ENCODE results near the gene UQCRC1. TPM values are rescaled to one million over a fixed set of nuclear protein-coding genes. Genes with fewer than 3 reads are reported as not detected.

UQCRC1 gene
- total and polyA plus RNA-seq, 4 experiments from 2014 or later: 73.7 to 313 (median 122) TPM

DNA sequence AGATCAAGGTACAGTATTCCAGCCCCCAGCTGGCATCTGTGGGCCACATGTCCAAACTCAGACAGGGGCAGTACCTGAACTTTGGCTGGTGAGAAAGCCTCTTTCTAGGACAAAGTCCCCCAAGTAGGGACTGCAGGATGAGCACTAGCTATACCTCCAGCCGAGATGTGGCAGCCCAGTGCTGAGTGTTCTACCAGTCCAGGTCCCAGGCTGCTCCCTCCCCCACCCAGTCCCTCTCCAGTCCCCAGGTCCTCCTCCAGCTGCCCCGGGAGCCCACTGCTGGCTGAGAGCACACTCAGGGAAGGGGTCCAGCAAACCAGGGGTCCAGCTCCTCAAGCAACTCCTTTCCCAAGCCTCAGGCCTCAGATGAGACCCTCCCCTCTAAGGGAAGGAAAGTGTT is 24.3 kb upstream of the UQCRC1 start:
- H3K36me3 ChIP-seq (ENCODE audit: insufficient read depth, low read length): no peaks in the 10 kb centered on the region
- Mint-ChIP-seq H3K4me1 (peaks cover 3 to 25% (median 15%) of the 10 kb centered on the region in 4 donors), H3K27ac (peak overlapping the region in 1 of 7 donors; percentile 65), H3K4me3 (peak overlapping the region in 5 of 8 donors; percentile 13 to 92 (median 89)), H3K27me3 (no peaks in the 10 kb centered on the region), H3K9me3 (no peaks in the 10 kb centered on the region), H3K36me3 (peaks cover 0 to 13% of the 10 kb centered on the region in 2 donors)
- CTCF ChIA-PET (ENCODE audit: partially characterized antibody): interaction anchor here (1.0 to 1.3 kb wide), 3 partner anchors 8 to 23 kb away, joined by 3 to 5 read pairs (median 5); no protein-coding TSS in a partner anchor
- no peaks in the 10 kb centered on the region for H3K27me3 ChIP-seq (ENCODE audit: insufficient read depth, low read length)
- POLR2A ChIA-PET (ENCODE audit: partially characterized antibody): interaction anchor here (1.1 to 2.6 kb wide), 5 partner anchors 13 to 374 kb away, joined by 3 to 14 read pairs (median 4); partner anchors contain the start of genes UQCRC1 and WDR6
- intact Hi-C loops (cut with micrococcal nuclease): loop anchor here (2.0 kb wide), 1 partner anchor 25 kb away; the partner anchor contains the start of gene UQCRC1
- H3K27ac ChIP-seq (ENCODE audit: low read depth, low read length): no peak overlapping the region
- H3K9me3 ChIP-seq (ENCODE audit: control insufficient read depth in 1 of 2, low read length in 2 of 2): no peaks in the 10 kb centered on the region
- DNase-seq: no peak
- H3K4me1 ChIP-seq (ENCODE audit: insufficient read depth, low read length): peaks cover 18% of the 10 kb centered on the region
- no peak overlapping the region for H3K4me3 ChIP-seq (ENCODE audit: low read length in 2 of 2)

DNA sequence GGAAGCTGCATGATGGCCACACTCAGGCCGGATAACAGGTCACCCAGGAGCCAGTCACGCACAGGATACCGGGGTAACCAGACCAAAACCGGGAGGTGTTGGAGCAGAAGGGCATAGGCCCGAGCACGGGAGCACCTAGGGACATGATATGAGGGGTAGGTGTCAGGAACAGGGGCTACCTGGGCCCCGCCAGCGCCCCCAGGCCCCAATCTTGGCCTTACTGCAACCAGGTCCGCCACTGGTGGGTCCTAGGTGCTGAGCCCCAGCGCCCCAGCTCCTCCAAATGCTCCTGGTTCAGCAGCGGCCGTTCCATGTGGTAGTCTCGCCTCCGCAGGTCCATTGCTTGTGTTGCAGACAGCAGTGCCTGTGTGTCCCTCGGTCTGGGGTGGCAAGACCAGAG is 23.8 kb upstream of the UQCRC1 start:
- ChIA-PET CTCF (ENCODE audit: partially characterized antibody) (no interaction called here), POLR2A (ENCODE audit: partially characterized antibody) (no interaction called here)
- Mint-ChIP-seq H3K27me3 (no peaks in the 10 kb centered on the region), H3K9me3 (no peaks in the 10 kb centered on the region), H3K36me3 (peaks cover 0 to 15% of the 10 kb centered on the region in 2 donors), H3K4me1 (peaks cover 3 to 25% (median 15%) of the 10 kb centered on the region in 4 donors), H3K27ac (peak overlapping the region in 1 of 7 donors; percentile 48), H3K4me3 (peak overlapping the region in 3 of 8 donors; percentile 13 to 44 (median 43))
- H3K4me3 ChIP-seq (ENCODE audit: low read length in 2 of 2): no peak overlapping the region
- H3K27ac ChIP-seq (ENCODE audit: low read depth, low read length): no peak overlapping the region
- no peaks in the 10 kb centered on the region for H3K36me3 ChIP-seq (ENCODE audit: insufficient read depth, low read length)
- peak in 1 of 5 donors; percentile 39 for DNase-seq
- intact Hi-C loops (cut with micrococcal nuclease): no loop called here
- H3K9me3 ChIP-seq (ENCODE audit: control insufficient read depth in 1 of 2, low read length in 2 of 2): no peaks in the 10 kb centered on the region
- H3K4me1 ChIP-seq (ENCODE audit: insufficient read depth, low read length): peaks cover 18% of the 10 kb centered on the region
- H3K27me3 ChIP-seq (ENCODE audit: insufficient read depth, low read length): no peaks in the 10 kb centered on the region

DNA sequence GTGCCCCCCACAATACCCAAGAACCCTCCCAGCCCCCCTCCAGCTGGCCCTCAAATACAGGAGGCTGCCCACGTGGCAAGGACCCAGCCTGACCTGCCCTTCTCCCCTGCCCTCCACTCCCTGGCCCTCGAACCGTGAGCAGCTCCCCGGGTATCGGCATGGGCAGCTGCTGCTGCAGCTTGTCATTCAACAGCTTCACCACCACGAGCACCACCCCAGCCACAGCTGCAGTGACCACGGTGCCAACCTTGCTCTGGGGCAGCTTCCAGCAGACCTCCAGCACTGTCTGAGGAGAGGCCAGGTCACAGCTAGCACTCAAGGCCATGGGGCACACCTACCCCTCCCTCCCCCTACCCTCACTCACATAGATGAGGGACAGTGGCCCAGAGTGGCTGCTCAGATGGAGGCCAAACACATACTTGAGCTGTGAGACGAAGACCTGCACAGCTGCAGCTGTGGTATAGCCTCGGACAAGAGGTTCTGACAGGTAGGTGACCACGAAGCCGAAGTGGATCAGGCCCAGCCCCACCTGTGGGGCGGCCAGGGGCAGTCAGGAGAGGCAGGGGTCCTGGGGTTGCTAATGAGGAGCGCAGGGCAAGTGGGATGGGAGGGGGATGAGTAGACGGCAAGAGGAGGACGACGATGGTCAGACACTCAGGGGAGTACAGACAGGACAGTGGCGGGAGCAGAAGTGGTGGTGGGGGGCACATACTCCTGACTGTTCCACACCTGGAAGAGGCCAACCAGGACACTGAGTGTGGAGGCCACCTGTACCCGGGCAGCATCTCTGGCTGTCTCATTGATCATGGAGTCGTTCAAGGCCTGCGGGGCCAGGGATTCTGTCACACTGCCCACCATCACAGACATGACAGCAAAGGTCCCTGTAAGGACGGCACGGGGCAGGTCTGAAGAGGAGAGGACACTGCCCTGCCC is 22.3 kb upstream of the UQCRC1 start:
- H3K4me3 Mint-ChIP-seq: peak overlapping the region in 1 of 8 donors; percentile 35
- no peak overlapping the region for H3K27ac Mint-ChIP-seq
- intact Hi-C loops (cut with micrococcal nuclease): no loop called here

DNA sequence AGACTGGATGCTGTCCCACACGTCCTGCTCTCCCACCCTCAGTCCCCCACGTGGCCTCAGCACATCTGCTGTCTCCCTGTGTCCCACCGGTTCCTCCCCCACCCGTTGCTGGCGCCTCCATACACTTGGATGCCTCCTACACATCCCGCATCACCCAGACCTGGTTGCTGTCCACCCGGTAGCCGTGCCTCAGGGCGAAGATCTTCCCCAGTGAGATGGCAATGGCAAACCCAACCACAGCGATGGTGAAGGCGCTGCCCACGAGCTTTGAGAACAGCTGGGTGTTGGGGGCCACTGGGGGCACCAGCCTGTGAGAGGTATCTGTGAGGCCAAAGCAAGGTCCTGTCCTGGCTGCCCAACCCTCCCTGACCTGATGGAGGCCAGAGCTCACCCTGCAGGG is 21.4 kb upstream of the UQCRC1 start:
- Histone ChIP-seq H3K27me3 (ENCODE audit: insufficient read depth, low read length) (no peaks in the 10 kb centered on the region), H3K36me3 (ENCODE audit: insufficient read depth, low read length) (no peaks in the 10 kb centered on the region), H3K9me3 (ENCODE audit: control insufficient read depth in 1 of 2, low read length in 2 of 2) (no peaks in the 10 kb centered on the region), H3K4me1 (ENCODE audit: insufficient read depth, low read length) (peaks cover 12% of the 10 kb centered on the region), H3K4me3 (ENCODE audit: low read length in 2 of 2) (no peak overlapping the region), H3K27ac (ENCODE audit: low read depth, low read length) (no peak overlapping the region)
- no peaks in the 10 kb centered on the region for H3K9me3 Mint-ChIP-seq
- H3K36me3 Mint-ChIP-seq: peaks cover 11 to 31% of the 10 kb centered on the region in 2 donors
- CTCF ChIA-PET (ENCODE audit: partially characterized antibody): no interaction called here
- H3K4me1 Mint-ChIP-seq: peaks cover 3 to 19% (median 9%) of the 10 kb centered on the region in 4 donors
- POLR2A ChIA-PET (ENCODE audit: partially characterized antibody): no interaction called here
- H3K4me3 Mint-ChIP-seq: no peak overlapping the region
- no peaks in the 10 kb centered on the region for H3K27me3 Mint-ChIP-seq
- H3K27ac Mint-ChIP-seq: no peak overlapping the region
- intact Hi-C loops (cut with micrococcal nuclease): no loop called here
- DNase-seq: no peak

More for the DNA sequence above, 22.3 kb upstream of the UQCRC1 start:
- ChIA-PET CTCF (ENCODE audit: partially characterized antibody) (no interaction called here), POLR2A (ENCODE audit: partially characterized antibody) (no interaction called here)
- peaks cover 10 to 25% of the 10 kb centered on the region in 2 donors for H3K36me3 Mint-ChIP-seq
- no peaks in the 10 kb centered on the region for H3K9me3 Mint-ChIP-seq
- Histone ChIP-seq H3K36me3 (ENCODE audit: insufficient read depth, low read length) (no peaks in the 10 kb centered on the region), H3K4me3 (ENCODE audit: low read length in 2 of 2) (no peak overlapping the region), H3K9me3 (ENCODE audit: control insufficient read depth in 1 of 2, low read length in 2 of 2) (no peaks in the 10 kb centered on the region), H3K27me3 (ENCODE audit: insufficient read depth, low read length) (no peaks in the 10 kb centered on the region), H3K4me1 (ENCODE audit: insufficient read depth, low read length) (peaks cover 18% of the 10 kb centered on the region), H3K27ac (ENCODE audit: low read depth, low read length) (no peak overlapping the region)
- H3K4me1 Mint-ChIP-seq: peaks cover 3 to 25% (median 12%) of the 10 kb centered on the region in 4 donors
- no peak for DNase-seq
- no peaks in the 10 kb centered on the region for H3K27me3 Mint-ChIP-seq

DNA sequence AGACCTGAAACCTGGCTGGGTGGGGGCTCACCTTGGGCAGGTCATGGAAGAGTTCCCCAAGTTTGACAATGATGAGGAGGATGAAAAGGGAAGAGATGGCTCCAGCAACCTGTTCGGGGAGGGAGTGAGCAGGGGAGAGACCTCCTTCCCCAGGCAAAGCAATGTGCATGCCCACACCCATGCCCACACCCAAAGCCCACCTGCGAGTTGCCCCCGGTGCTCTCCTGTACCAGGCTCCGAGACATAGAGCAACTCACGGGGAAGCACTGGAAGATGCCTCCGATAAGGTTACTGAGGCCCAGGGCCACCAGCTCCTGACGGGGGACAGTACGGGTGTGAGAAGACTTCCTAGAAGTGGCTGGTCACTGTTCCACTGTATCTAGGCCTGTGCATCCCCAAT is 21.0 kb upstream of the UQCRC1 start:
- no peaks in the 10 kb centered on the region for H3K27me3 ChIP-seq (ENCODE audit: insufficient read depth, low read length)
- Mint-ChIP-seq H3K4me1 (peaks cover 3 to 15% (median 8%) of the 10 kb centered on the region in 4 donors), H3K36me3 (peaks cover 11 to 31% of the 10 kb centered on the region in 2 donors), H3K27ac (no peak overlapping the region), H3K27me3 (no peaks in the 10 kb centered on the region), H3K9me3 (no peaks in the 10 kb centered on the region), H3K4me3 (no peak overlapping the region)
- no peak overlapping the region for H3K4me3 ChIP-seq (ENCODE audit: low read length in 2 of 2)
- DNase-seq: no peak
- H3K27ac ChIP-seq (ENCODE audit: low read depth, low read length): no peak overlapping the region
- no peaks in the 10 kb centered on the region for H3K9me3 ChIP-seq (ENCODE audit: control insufficient read depth in 1 of 2, low read length in 2 of 2)
- no peaks in the 10 kb centered on the region for H3K36me3 ChIP-seq (ENCODE audit: insufficient read depth, low read length)
- H3K4me1 ChIP-seq (ENCODE audit: insufficient read depth, low read length): peaks cover 9% of the 10 kb centered on the region
- POLR2A ChIA-PET (ENCODE audit: partially characterized antibody): no interaction called here
- intact Hi-C loops (cut with micrococcal nuclease): no loop called here
- CTCF ChIA-PET (ENCODE audit: partially characterized antibody): no interaction called here

DNA sequence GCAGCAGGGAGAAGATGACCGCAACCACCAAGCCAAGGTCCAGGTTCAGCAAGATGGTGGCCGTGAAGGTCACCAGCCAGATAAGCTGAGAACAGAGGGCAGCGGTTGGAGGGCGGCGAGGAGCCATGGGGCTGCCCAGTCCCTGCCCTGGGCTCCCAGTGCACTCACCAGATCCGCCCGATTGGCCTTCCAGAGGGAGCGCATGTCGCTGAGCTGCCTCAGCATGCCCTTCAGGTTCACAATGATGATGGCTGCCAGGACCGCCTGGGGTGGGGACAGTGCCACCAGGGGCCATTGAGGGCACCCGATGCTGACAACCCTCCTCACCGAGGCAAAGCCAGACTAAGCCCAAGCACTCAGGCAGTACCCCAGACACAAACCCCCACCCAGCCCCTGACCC is 20.4 kb upstream of the UQCRC1 start:
- Mint-ChIP-seq H3K27me3 (no peaks in the 10 kb centered on the region), H3K9me3 (no peaks in the 10 kb centered on the region), H3K4me1 (peaks cover 4 to 18% (median 7%) of the 10 kb centered on the region in 4 donors), H3K36me3 (peaks cover 11 to 31% of the 10 kb centered on the region in 2 donors), H3K27ac (no peak overlapping the region), H3K4me3 (no peak overlapping the region)
- Histone ChIP-seq H3K27ac (ENCODE audit: low read depth, low read length) (no peak overlapping the region), H3K4me1 (ENCODE audit: insufficient read depth, low read length) (peaks cover 9% of the 10 kb centered on the region), H3K27me3 (ENCODE audit: insufficient read depth, low read length) (no peaks in the 10 kb centered on the region), H3K9me3 (ENCODE audit: control insufficient read depth in 1 of 2, low read length in 2 of 2) (no peaks in the 10 kb centered on the region), H3K36me3 (ENCODE audit: insufficient read depth, low read length) (no peaks in the 10 kb centered on the region), H3K4me3 (ENCODE audit: low read length in 2 of 2) (no peak overlapping the region)
- DNase-seq: no peak
- intact Hi-C loops (cut with micrococcal nuclease): no loop called here
- POLR2A ChIA-PET (ENCODE audit: partially characterized antibody): no interaction called here
- CTCF ChIA-PET (ENCODE audit: partially characterized antibody): no interaction called here

DNA sequence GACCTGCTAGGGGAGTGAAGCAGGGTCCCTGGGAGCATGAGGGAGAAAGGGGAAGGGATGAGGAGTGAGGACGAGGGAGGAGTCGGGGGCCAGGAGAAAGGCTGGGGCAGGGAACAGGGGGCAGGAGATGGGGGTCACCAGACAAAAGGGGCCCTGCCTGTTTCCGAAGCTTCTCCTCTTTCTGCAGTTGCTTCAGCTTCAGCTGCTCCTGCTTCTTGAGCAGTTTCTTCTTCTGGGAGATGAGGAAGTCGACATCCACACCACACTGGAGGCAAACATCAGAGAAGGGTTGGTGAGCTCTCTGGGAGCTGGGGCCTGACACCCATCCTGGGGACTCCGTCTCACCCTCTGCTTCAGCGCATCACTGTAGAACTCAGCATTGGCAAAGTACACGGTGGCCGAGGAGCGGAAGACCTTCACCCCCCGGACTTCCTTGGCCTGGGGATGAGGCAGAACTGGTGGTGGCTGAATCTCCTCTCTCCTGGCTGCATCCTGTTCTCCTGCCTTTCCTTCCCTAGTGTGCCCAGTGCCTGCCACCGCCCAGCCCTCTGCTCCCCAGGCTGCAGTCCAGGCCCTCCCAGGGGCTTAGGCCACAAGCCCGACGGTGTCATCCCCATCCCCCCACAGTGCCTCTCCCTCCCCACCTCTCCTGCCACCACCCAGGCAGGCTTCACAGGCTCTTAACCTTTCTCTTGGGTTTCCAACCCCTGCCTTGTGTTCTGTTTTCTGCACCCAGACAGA is 19.0 kb upstream of the UQCRC1 start:
- CTCF ChIA-PET (ENCODE audit: partially characterized antibody): no interaction called here
- POLR2A ChIA-PET (ENCODE audit: partially characterized antibody): no interaction called here

More for the DNA sequence above, 19.0 kb upstream of the UQCRC1 start:
- H3K27me3 ChIP-seq (ENCODE audit: insufficient read depth, low read length): no peaks in the 10 kb centered on the region
- no peaks in the 10 kb centered on the region for H3K36me3 ChIP-seq (ENCODE audit: insufficient read depth, low read length)
- Mint-ChIP-seq H3K27ac (peak overlapping the region in 1 of 7 donors; percentile 64), H3K4me1 (peaks cover 5 to 18% (median 8%) of the 10 kb centered on the region in 4 donors), H3K9me3 (no peaks in the 10 kb centered on the region), H3K27me3 (no peaks in the 10 kb centered on the region), H3K4me3 (no peak overlapping the region), H3K36me3 (peaks cover 11 to 31% of the 10 kb centered on the region in 2 donors)
- no peaks in the 10 kb centered on the region for H3K9me3 ChIP-seq (ENCODE audit: control insufficient read depth in 1 of 2, low read length in 2 of 2)
- DNase-seq: no peak
- no peak overlapping the region for H3K27ac ChIP-seq (ENCODE audit: low read depth, low read length)
- H3K4me3 ChIP-seq (ENCODE audit: low read length in 2 of 2): no peak overlapping the region
- peaks cover 5% of the 10 kb centered on the region for H3K4me1 ChIP-seq (ENCODE audit: insufficient read depth, low read length)
- intact Hi-C loops (cut with micrococcal nuclease): no loop called here
